HFFc6 (cell line): ENCODE data around the gene ARHGAP26. TPM values are rescaled to one million over a fixed set of nuclear protein-coding genes. Genes with fewer than 3 reads are reported as not detected.

Source experiments
- DNase-seq: peaks from one replicate; pipeline ENCODE4 v3.0.0-alpha.2; 2018
- H3K27ac Mint-ChIP-seq: 2 replicates; pipeline ENCODE4 v1.8.0; 2020; ENCODE audit warnings: mild to moderate bottlenecking, mixed read lengths
- H3K27me3 Mint-ChIP-seq: 2 replicates; pipeline ENCODE4 v1.8.0; 2021; ENCODE audit warnings: mild to moderate bottlenecking, moderate library complexity, mixed read lengths; ENCODE audit not compliant: insufficient read depth
- H3K36me3 Mint-ChIP-seq: 2 replicates; pipeline ENCODE4 v1.8.0; 2021; ENCODE audit warnings: low read depth, mixed read lengths
- H3K4me1 Mint-ChIP-seq: 2 replicates; pipeline ENCODE4 v1.8.0; 2020; ENCODE audit warnings: low read depth, mixed read lengths
- H3K4me3 Mint-ChIP-seq: 2 replicates; pipeline ENCODE4 v1.8.0; 2020; ENCODE audit warnings: mild to moderate bottlenecking, moderate library complexity, mixed read lengths
- H3K9me3 Mint-ChIP-seq: 2 replicates; pipeline ENCODE4 v1.8.0; 2020; ENCODE audit warnings: mild to moderate bottlenecking, mixed read lengths
- CTCF ChIP-seq: fragments of 200-600 bp; sonication (generic); IDR thresholded peaks from 2 replicates; pipeline ENCODE4 v1.5.0; 2021; ENCODE audit warnings: antibody characterized with exemption, mild to moderate bottlenecking
- total RNA-seq, 6 experiments: library from RNA; stranded (reverse); fragmentation: NEBNext Ultra II Directional; extraction: Animal tissue kit (Norgen Biotek cat#: 25700); gene quantifications; 2 replicates in 1 of 6; 3 replicates in 5 of 6; pipeline ENCODE4 v1.2.3, GENCODE V29; 2021

The ARHGAP26 gene
- total RNA-seq, 6 experiments from 2014 or later, result 2.3 to 3.6 (median 3.1) TPM

GRCh38 chr5:142910128-142910527 lies 140.0 kb downstream of the ARHGAP26 start:
- H3K27ac Mint-ChIP-seq, result no peak overlapping the region
- H3K36me3 Mint-ChIP-seq, result no peaks in the 10 kb centered on the region
- no peak for DNase-seq
- H3K27me3 Mint-ChIP-seq, result no peaks in the 10 kb centered on the region; the same call in 1 of the 2 replicates
- H3K4me1 Mint-ChIP-seq, result peaks cover 8% of the 10 kb centered on the region
- H3K4me3 Mint-ChIP-seq, result no peak overlapping the region
- H3K9me3 Mint-ChIP-seq, result no peaks in the 10 kb centered on the region
- TF ChIP-seq CTCF, result no peak

- Mint-ChIP-seq H3K36me3 (no peaks in the 10 kb centered on the region), H3K4me1 (peaks cover 8% of the 10 kb centered on the region), H3K27me3 (no peaks in the 10 kb centered on the region; the same call in 1 of the 2 replicates), H3K9me3 (no peaks in the 10 kb centered on the region), H3K27ac (no peak overlapping the region), H3K4me3 (no peak overlapping the region)
- TF ChIP-seq CTCF, result no peak
- DNase-seq, result no peak
Observed at GRCh38 chr5:142911170-142911569, 141.0 kb downstream of the ARHGAP26 start.

GRCh38 chr5:142911775-142912174 lies 141.6 kb downstream of the ARHGAP26 start:
- TF ChIP-seq CTCF, result no peak
- H3K27ac Mint-ChIP-seq, result no peak overlapping the region

GRCh38 chr5:142913728-142914338 lies 143.7 kb downstream of the ARHGAP26 start:
- no peak; the same call in 1 of the 2 replicates for TF ChIP-seq CTCF
- no peaks in the 10 kb centered on the region for H3K36me3 Mint-ChIP-seq
- no peak overlapping the region for H3K4me3 Mint-ChIP-seq

More at GRCh38 chr5:142911775-142912174, 141.6 kb downstream of the ARHGAP26 start:
- Mint-ChIP-seq H3K27me3 (no peaks in the 10 kb centered on the region; the same call in 1 of the 2 replicates), H3K36me3 (no peaks in the 10 kb centered on the region), H3K4me1 (peaks cover 8% of the 10 kb centered on the region), H3K9me3 (no peaks in the 10 kb centered on the region), H3K4me3 (no peak overlapping the region)
- no peak for DNase-seq

GRCh38 chr5:142915038-142915437 lies 144.9 kb downstream of the ARHGAP26 start:
- no peaks in the 10 kb centered on the region for H3K9me3 Mint-ChIP-seq
- no peak overlapping the region for H3K27ac Mint-ChIP-seq
- no peak for DNase-seq
- no peak overlapping the region for H3K4me3 Mint-ChIP-seq
- no peaks in the 10 kb centered on the region for H3K36me3 Mint-ChIP-seq
- no peak for TF ChIP-seq CTCF
- H3K27me3 Mint-ChIP-seq, result no peaks in the 10 kb centered on the region; the same call in 1 of the 2 replicates
- H3K4me1 Mint-ChIP-seq, result no peaks in the 10 kb centered on the region

More at GRCh38 chr5:142913728-142914338, 143.7 kb downstream of the ARHGAP26 start:
- no peak overlapping the region for H3K27ac Mint-ChIP-seq
- no peaks in the 10 kb centered on the region; the same call in 1 of the 2 replicates for H3K27me3 Mint-ChIP-seq
- DNase-seq, result no peak
- H3K9me3 Mint-ChIP-seq, result no peaks in the 10 kb centered on the region
- H3K4me1 Mint-ChIP-seq, result no peaks in the 10 kb centered on the region
